ENCODE data around the gene OR13A1. TPM values are rescaled to one million over a fixed set of nuclear protein-coding genes. Genes with fewer than 3 reads are reported as not detected.

OR13A1 gene
- total RNA-seq, 6 donors from 2014 or later = 0.14 to 2.3 (median 0.15) TPM; not detected in 3

- TF ChIP-seq EP300 (IDR thresholded peaks at IDR 0.05) (no peak), POLR2A (IDR thresholded peaks at IDR 0.05) (no peak), CTCF (IDR thresholded peaks at IDR 0.05) (no peak), POLR2AphosphoS5 (IDR thresholded peaks at IDR 0.05) (no peak)
- Histone ChIP-seq H3K9me3 (no peaks in the 10 kb centered on the region), H3K4me3 (no peak overlapping the region), H3K36me3 (no peaks in the 10 kb centered on the region), H3K27ac (no peak overlapping the region), H3K4me1 (peaks cover 0 to 5% (median 0%) of the 10 kb centered on the region in 4 donors), H3K27me3 (no peaks in the 10 kb centered on the region)
- ATAC-seq (ENCODE audit: low FRiP score in 2 of 2) (no peak), DNase-seq (no peak)
Measured at GRCh38 chr10:45254892-45255291, 60.5 kb downstream of the OR13A1 start.

- H3K9me3 ChIP-seq = no peaks in the 10 kb centered on the region
- no peak overlapping the region for H3K4me3 ChIP-seq
- TF ChIP-seq POLR2AphosphoS5 (IDR thresholded peaks at IDR 0.05) = no peak
- no peak for TF ChIP-seq POLR2A (IDR thresholded peaks at IDR 0.05)
- no peaks in the 10 kb centered on the region for H3K27me3 ChIP-seq
- no peaks in the 10 kb centered on the region for H3K36me3 ChIP-seq
- DNase-seq (no peak), ATAC-seq (ENCODE audit: low FRiP score in 2 of 2) (no peak)
- WGBS, 2 donors = 40 to 73% methylated on average over 1 to 2 of the region's 2 CpGs
- H3K4me1 ChIP-seq = peaks cover 0 to 5% (median 0%) of the 10 kb centered on the region in 4 donors
- no peak overlapping the region for H3K27ac ChIP-seq
Measured at GRCh38 chr10:45253183-45253914, 62.1 kb downstream of the OR13A1 start.

Other genes starting within 250 kb of the OR13A1 start
- gene ALOX5, start 58.6 kb upstream of the OR13A1 start, total RNA-seq = 100 to 1,000 TPM; 113 to 686 (median 280) TPM

Measured in upper lobe of left lung (tissue), 6 donors.